ENCODE results near the gene MCF2L. TPM values are rescaled to one million over a fixed set of nuclear protein-coding genes. Genes with fewer than 3 reads are reported as not detected.

MCF2L gene
- total and polyA plus RNA-seq, 10 of the 15 experiments (the other 5 are each of a cell fraction or from before 2014, with no cell fraction given) = 0.06 to 1.1 (median 0.21) TPM; not detected in 2

DNA sequence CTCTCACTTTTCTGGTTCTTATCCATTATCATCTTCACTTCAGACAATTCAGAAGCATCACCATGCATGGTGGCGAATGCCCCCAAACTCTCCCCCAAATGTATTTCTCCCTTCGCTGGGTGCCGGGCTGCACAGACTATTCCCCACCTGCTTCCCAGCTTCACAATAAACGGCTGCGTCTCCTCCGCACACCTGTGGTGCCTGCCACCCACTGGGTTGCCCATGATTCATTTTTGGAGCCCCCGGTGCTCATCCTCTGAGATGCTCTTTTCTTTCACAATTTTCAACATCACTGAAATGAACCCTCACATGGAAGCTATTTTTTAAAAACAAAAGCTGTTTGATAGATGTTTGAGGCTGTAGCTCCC, 150.8 kb downstream of the MCF2L start:
- SMC1A ChIA-PET (ENCODE audit: uncharacterized antibody, unreplicated experiment) = no interaction called here
- intact Hi-C loops (cut with micrococcal nuclease; ENCODE audit: unreplicated experiment) = loop anchor here (10.0 kb wide), 1 partner anchor 175 kb away; no protein-coding TSS in a partner anchor

More for the DNA sequence above, 150.8 kb downstream of the MCF2L start:
- FAIRE-seq (no peak), ATAC-seq (no peak), DNase-seq (ENCODE audit: low read depth, low spot score) (no peak)
- H3K36me3 ChIP-seq (ENCODE audit: control insufficient read depth in 2 of 2, insufficient read depth in 2 of 2, low read length in 1 of 2) = no peaks in the 10 kb centered on the region
- in situ Hi-C loops (cut with MboI) = no loop called here
- POLR2A ChIA-PET = interaction anchor here (0.6 kb wide), 1 partner anchor 116 kb away, joined by 3 read pairs; no protein-coding TSS in a partner anchor
- H3K27ac ChIP-seq (ENCODE audit: control insufficient read depth, insufficient read depth) = no peak overlapping the region
- H2AFZ ChIP-seq (ENCODE audit: control insufficient read depth, low read depth, low read length) = no peak overlapping the region
- no peaks in the 10 kb centered on the region for H3K9me3 ChIP-seq (replicated peaks; ENCODE audit: control insufficient read depth, insufficient read depth, low read length)
- H3K4me2 ChIP-seq (ENCODE audit: control insufficient read depth, insufficient read depth) = no peak overlapping the region
- RAD21 ChIA-PET (ENCODE audit: unreplicated experiment) = no interaction called here
- H4K20me1 ChIP-seq (ENCODE audit: control insufficient read depth, insufficient read depth) = no peaks in the 10 kb centered on the region
- CTCF ChIA-PET = no interaction called here
- H3K9ac ChIP-seq (ENCODE audit: control insufficient read depth, insufficient read depth, low read length) = no peak overlapping the region
- H3K4me1 ChIP-seq (ENCODE audit: control insufficient read depth, insufficient read depth, low read length) = no peaks in the 10 kb centered on the region
- TF ChIP-seq SKIL (IDR thresholded peaks at IDR 0.05; ENCODE audit: low read depth, poor library complexity, severe bottlenecking) (no peak), MTA2 (IDR thresholded peaks at IDR 0.05; ENCODE audit: low read depth) (no peak), ESRRA (IDR thresholded peaks at IDR 0.05; ENCODE audit: low read length) (no peak), STAT3 (IDR thresholded peaks at IDR 0.05; ENCODE audit: low read depth, low read length) (no peak), HDGF (IDR thresholded peaks at IDR 0.05) (no peak)
- TF ChIP-seq, protein P1, sequence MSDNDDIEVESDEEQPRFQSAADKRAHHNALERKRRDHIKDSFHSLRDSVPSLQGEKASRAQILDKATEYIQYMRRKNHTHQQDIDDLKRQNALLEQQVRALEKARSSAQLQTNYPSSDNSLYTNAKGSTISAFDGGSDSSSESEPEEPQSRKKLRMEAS (IDR thresholded peaks at IDR 0.05; ENCODE audit: low read depth, low read length) = no peak
- TF ChIP-seq, protein P2, sequence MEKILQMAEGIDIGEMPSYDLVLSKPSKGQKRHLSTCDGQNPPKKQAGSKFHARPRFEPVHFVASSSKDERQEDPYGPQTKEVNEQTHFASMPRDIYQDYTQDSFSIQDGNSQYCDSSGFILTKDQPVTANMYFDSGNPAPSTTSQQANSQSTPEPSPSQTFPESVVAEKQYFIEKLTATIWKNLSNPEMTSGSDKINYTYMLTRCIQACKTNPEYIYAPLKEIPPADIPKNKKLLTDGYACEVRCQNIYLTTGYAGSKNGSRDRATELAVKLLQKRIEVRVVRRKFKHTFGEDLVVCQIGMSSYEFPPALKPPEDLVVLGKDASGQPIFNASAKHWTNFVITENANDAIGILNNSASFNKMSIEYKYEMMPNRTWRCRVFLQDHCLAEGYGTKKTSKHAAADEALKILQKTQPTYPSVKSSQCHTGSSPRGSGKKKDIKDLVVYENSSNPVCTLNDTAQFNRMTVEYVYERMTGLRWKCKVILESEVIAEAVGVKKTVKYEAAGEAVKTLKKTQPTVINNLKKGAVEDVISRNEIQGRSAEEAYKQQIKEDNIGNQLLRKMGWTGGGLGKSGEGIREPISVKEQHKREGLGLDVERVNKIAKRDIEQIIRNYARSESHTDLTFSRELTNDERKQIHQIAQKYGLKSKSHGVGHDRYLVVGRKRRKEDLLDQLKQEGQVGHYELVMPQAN (conservative IDR thresholded peaks at IDR 0.05) = no peak
- H3K4me3 ChIP-seq = no peak overlapping the region
- H3K27me3 ChIP-seq (replicated peaks in 1 of 2; ENCODE audit: control insufficient read depth in 2 of 2, insufficient read depth in 2 of 2, low read length in 1 of 2) = no peaks in the 10 kb centered on the region
- no TSS peak for BruUV-seq (replicated peaks)
- 60% methylated on average over 7 of the region's 7 CpGs for WGBS (ENCODE audit: insufficient coverage, insufficient replicate concordance, low lambda C conversion rate, missing lambda C conversion rate)
- no peaks in the 10 kb centered on the region for H3K79me2 ChIP-seq (ENCODE audit: control insufficient read depth, insufficient read depth, low read length)
